HG02759 (cell line): Measurements from ENCODE around the gene INPP5F.
"Not testable (repeated sequence)": the region's sequence is repeated elsewhere in the genome, so short reads cannot be mapped to it uniquely, and the experiment has no call there.

ENCODE experiments used
- ATAC-seq: cut with Tn5 transposase; IDR thresholded peaks from one replicate; pipeline ENCODE4 v1.9.1; 2021; ENCODE audit warnings: mild to moderate bottlenecking, moderate library complexity; ENCODE audit not compliant: unreplicated experiment

Gene INPP5F

DNA sequence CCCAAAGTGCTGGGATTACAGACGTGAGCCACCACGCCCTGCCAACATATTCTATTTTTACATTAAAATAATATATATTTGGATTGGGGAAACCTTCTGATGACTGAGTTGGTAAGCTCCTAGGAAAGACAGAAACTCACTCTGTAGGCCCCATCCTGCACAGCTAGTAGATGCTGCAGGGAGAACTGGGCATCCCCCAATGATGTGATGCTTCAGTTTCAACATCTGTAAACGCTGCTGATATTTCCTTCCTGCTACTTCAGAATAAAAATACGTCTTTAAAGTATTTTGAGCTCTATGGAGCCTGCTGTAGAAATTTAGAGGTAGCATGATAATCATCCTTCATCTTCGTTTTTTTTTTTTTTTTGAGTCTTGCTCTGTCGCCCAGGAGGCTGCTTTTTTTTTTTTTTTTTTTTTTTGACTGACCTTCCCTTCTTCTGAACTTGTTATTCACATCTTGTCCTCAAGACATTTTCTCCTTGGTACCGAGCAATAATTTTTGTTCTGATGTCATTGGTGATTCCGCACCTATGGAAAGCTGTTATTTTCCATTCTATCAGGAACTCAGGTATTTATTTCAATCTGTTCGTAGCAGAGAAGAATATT is 21.8 kb upstream of the INPP5F start:
- no peak for ATAC-seq

DNA sequence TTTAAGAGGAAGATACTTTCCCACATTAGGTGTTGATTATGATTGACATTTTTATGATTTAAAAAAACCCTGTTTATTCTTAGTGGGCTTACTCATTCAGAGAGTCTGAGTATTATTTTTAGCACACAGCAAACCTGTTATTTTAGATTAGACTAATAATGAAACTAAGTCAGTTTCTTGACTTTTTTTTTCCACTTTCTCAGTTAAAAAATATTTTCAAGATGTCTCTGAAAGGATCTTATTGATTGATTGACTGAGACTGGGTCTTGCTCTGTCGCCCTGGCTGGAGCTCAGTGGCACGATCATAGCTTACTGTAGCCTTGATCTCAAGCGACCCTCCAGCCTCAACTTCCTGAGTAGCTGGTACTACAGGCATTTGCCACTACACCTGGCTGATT is 20.4 kb upstream of the INPP5F start:
- ATAC-seq, result peak; percentile 51

DNA sequence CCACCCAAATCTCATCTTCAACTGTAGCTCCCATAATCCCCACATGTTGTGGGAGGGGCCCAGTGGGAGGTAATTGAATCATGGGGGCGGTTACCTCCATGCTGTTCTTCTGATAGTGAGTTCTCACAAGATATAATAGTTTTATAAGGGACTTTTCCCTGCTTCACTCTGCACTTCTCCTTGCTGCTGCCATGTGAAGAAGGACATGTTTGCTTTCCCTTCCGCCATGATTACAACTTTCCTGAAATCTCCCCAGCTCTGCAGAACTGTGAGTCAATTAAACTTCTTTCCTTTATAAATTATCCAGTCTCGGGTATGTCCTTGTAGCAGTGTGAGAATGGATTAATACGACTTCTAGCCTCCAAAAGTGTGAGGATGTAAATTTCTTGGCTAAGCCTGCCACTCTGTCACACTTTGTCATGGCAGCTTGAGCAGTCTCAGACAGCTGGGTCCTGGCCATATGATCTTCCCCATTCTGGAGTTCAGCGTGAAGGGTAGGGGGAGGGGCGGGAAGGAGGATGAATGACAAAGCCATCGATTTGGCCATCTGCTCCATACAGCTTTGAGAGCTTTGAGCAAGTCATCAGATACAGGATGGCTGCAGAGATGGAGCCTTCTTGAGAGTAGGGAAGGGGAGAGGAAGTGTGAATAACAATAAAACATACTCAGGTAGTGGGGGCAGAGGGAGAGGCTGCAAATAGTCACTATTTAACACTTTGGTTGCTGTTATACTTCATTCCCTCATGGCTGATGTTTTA is 19.1 kb upstream of the INPP5F start:
- no peak for ATAC-seq

DNA sequence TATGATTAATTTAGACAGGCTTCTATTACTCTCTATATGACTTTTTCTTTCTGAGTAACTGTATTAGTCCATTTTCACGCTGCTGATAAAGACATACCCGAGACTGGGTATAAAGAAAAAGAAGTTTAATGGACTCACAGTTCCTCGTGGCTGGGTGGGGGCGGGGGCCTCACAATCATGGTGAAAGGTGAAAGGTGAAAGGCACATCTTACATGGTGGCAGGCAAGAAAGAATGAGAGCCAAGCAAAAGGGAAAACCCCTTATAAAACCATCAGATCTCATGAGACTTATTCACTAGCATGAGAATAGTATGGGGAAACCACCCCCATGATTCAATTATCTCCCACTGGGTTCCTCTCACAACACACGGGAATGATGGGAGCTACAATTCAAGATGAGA is 18.5 kb upstream of the INPP5F start:
- not testable (repeated sequence) for ATAC-seq

DNA sequence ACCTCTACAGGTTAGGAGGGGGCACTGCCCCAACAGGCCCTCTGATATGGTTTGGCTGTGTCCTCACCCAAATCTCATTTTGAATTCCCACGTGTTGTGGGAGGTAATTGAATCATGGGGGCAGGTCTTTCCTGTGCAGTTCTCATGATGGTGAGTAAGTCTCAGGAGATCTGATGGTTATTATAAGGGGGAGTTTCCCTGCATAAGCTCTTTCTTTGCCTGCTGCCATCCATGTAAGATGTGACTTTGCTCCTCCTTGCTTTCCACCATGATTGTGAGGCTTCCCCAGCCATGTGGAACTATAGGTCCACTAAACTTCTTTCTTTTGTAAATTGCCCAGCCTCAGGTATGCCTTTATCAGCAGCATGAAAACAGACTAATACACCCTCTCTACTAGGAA is 14.9 kb upstream of the INPP5F start:
- not testable (repeated sequence) for ATAC-seq

DNA sequence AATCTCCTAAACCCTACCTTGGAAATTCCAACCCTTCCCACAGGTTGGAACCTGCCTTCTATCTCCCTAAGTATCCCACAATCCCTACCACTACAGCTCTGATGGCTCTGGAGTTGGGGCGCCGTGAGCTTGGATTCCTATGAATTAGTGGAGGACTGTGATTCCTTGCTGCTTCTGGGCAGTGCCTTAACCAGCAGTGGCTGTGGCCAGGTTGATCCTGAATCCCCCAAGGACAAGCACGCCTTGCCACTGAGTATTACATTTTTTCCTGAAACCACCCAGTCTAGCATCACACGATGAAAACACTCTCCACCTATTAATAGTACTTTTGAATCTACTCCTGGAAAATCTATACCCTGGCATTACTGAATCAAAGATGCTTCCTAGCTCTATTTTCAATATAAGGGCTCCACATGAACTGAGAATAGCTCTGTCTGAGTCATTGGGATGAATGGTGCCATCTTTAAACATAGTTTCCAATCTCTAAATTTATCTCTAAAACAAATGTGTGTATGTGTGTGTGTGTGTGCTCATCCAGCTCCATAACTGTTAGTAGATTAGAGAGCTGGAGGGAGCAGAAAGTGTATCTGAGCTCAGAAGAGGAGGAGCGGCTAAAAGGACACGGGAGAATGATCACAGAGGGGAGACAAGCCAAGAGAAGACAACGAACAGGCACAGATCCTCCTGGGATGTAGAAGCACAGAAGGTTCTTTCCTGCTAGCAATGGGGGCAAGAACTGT is 11.9 kb upstream of the INPP5F start:
- no peak for ATAC-seq

DNA sequence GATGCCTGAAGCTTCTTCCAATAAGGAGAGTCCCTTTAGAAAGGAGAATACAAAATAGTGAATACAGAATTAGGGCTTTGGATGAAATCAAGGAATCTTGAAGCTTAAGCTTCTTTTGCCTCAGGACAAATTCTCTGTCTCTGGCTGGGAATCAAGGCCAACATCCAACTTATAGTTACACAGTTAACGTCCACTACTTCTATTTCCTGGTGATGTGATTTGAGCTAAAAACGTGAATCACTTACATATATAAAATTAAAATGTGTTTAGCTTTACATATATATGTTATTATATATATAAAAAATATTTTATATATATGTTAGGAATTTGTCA is 11.4 kb upstream of the INPP5F start:
- ATAC-seq, result no peak

DNA sequence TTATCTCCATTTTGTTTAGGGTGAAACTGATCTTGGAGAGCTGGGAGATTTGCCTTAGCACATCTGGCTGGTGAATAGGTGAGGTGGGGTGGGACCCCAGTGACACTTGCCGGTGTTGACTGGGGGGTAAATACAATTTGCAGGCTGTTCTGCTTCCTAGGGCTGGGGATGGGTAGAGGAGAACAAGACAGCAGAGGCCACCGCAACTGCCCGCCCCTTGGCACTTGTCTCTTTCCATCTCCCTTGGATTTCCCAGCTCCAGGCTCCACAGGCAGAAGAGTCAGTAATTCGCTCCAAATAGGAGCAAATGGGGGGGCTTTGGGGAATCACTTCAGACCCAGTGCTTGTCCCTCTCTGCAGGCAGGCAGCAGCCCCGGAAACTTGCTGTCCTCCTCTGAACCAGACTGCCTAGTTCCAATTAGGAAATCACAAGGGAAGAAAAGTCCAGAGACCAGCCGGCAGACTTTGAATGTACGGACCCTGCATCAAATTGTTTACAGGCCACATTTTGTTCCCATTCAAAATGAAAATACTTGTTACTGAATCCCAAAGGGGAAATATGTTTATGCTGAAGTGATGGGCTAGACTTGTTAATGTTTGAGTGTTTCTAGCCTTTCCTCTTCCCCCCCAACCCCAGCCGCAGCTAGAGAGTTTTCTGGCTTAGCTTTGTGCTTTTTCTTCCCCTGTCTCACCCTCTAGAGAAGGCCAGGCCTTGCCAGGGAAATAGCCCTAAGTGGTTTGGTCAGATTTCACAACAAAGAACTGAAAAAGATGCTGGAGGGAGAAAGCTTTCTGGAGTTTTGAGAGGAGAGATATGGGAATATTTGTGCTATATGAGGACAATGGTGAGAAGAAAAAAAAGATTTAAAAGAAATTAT is 10.0 kb upstream of the INPP5F start:
- ATAC-seq, result no peak

DNA sequence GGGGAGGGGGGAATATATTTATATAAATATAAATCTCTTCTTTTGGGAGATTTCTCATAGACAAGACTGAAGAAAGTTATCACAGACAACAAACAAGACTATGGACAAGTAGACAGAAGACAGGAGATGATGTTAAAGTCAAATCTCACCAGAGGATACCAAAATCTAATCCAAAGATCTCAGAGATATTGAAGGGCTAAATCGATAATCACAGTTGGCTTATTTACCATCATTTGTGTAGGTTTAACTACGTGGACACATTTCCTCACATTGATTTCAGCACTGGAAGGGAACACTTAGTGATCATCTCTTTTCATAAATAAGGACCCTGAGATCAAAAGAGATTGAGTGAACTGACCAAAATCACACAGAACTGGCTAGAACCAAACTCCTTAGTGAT is 2.7 kb upstream of the INPP5F start:
- no peak for ATAC-seq

DNA sequence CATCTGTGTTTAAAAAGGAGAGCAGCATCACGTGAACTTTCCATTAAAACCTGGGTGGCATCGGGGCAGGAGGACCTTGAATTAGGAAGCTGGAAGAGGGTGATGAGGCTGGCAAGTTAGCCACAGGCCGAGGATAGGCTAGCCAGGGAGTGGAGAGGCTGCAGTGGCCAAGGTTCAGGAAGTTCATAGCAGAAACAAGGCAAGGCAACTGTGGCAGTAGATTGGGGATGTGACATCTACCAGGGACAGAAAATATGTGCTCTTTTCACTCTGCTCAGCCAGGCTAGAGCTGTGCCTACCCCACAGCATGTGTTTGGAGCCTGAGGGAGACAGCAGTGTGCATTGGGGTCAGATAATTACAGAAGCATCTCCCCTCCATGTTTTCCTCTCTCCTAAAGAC is 2.2 kb upstream of the INPP5F start:
- ATAC-seq, result no peak

DNA sequence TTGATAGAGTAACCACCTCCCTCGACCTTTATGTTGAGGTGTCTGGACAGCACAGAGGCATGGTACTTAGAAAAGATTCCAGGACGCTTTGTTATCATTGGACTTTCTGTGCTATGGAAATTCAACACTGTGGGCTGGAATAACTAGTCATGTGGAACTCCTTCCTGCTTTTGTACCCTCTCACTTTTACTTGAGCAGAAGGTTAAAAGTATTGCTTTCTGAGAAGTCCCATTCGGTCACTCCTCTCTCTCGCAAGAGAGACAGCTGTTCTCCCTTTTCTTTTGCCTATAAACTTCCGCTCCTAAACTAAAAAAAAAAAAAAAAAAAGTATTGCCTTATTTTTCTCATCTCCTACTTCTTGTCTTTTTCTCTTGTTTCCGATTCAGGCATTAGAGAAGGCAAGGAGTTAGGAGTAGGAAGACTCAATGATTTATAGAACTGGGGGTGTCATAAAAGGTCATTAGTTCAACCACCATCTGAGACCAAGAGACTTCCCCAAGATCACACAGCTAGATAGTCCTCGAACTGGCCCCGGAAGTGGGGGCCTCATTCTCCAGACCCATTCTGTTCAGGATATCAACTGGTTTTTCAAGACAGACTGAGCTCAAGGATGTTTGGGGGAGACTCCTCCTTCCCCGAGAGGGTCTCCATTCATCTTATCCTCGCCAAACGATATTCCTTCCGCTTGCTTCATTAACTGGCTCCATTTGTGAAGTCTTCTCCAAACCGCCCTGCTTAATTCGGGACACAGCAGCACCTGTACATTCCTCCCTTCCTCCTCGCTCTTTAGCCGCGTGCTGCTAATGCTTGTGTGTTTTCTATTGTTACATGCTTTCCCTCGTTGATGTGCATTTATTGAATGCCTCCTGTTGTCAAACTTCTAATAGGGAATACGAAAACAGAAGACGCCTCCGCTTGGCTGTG is 995 bp upstream of the INPP5F start:
- ATAC-seq, result peak; percentile 1

DNA sequence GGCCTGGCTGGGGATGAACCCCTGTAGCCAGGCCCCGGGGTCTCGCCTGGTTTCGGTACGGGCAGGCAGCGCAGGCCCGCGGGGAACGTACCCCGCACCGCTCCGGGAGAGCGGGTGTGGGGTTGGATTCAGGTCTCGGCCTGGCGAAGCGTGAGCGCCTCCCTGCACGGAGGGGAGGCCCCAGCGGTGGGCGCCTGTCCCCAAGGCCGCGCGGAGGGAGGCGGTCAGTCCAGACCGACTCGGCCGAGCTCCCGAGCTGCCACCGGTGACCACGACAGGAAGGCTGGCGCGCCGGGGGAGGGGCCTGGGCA is 378 bp upstream of the INPP5F start:
- ATAC-seq, result no peak

DNA sequence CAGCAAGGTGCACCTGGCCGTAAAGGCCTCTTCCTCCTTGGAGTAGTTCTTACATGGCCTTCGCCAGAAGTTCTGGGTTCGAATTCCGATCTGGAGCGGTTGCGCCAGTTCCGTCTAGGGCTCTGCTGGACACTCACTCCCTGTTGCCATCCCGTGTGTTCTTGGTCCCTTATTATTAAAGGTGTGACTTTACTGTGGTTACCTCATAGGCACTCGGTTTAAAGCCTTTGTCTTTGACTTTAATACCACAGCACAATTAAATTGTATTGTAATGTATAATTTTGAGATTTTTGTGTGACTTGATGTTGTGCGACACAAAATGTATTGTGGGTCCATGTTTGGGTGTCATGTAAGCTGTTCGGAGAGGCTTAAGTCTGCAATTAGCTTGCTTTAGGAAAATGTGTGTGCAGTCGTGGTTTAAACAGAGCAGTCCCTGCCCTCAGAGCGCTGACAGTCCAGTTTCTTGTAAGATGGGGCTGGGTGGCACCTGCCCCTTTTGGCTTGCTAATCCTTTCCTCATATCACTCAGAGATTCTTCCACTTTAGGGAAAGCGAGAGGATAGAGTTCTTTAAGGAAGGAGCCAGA is 919 bp downstream of the INPP5F start:
- ATAC-seq, result no peak

DNA sequence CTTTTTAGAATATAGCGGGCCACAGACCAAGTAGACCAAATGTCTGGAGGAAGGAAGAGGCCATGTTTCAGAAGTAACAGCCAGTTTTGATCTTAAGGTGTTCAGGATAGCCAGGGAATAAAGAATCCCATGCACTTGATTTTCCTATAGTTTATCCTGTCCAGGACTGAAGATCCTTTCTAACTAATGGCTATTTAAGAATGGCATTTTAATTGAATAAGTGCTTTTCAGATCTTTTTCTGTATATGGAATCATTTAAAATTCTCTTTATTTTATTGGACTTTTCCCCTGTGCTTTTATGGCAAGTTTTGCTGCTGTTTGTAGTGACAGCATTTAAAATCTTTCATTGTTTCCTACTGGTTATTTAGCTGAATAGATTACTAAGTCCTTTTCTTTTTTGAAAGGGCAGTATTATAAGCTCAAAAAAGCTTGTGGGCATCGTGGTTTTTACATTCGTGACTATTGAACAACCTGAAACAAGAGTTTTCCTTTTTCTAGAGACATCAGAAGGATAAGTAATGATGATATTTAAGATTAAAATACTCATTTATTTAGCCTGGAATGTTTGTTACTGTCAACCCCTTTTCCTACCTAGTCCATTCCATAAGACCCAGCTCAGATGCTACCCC is 2.4 kb downstream of the INPP5F start:
- ATAC-seq, result no peak

DNA sequence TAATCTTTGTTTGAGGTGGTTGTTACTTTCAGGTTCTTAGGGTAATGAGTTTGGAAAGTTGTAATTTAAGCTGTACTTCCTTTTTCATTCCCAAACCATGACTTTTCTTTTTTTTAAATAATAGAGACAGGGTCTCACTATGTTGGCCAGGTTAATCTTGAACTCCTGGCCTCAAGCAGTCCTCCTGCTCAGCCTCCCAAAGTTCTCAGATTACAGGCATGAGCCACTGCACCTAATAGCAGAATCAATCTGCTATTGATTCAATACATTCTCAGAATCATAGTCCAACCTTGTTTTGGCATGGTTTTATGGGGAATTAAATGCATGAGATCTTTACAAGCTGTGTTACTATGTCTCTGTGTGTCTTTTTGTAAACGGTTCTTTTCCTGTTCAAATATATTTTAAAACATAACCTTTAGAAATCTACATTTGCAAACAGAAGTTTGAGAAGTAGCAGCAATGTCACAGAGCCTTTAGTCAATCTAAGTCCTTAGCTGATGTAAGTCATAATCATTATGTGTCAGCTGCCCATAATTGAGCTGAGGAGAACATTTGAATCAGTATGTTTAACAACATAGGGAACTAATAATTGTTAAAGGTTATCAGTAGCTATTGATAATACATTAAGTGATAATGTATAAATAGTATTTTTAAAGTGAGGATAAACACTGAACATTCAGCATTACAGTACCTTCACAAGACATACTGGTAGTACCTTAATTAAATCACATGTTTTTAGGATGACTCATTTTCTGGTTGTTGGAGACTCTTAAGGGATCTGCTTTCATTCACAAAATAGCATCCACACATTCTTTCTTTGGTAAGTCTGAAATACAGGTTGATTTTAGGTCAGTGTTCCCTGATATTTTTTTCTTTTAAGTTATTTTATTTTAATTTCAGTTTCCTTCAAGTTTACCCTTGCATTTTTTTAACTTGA is 8.8 kb downstream of the INPP5F start:
- no peak for ATAC-seq

DNA sequence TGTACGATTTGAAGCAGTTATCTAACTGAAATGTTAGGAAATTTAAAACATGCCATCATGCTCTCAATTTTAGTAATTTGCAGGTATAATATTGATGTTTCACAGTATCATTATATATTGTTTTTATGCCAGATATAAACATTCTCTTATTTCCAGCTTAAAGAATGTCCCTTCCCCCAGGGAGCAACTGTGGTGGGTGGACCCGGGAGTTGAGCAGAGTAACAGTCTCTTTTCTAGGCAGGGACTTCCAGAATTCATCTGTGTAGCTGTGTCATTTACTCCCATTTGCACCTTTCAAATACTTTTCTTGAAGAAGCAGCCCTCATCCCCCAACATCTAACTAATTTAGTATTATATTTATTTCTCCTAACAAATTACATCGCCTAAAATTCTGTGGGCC is 9.6 kb downstream of the INPP5F start:
- ATAC-seq, result no peak

DNA sequence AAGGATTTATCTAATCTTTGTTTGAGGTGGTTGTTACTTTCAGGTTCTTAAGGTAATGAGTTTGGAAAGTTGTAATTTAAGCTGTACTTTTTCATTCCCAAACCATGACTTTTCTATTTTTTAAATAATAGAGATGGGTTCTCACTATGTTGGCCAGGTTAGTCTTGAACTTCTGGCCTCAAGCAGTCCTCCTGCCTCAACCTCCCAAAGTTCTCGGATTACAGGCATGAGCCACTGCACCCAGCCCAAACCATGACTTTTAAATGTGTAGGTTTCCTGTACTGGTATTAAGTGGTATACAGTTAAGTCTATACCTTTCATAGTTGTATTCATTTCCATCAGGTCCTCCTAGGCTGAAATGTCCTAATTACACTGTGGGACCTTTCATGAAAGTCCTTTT is 10.4 kb downstream of the INPP5F start:
- no peak for ATAC-seq

DNA sequence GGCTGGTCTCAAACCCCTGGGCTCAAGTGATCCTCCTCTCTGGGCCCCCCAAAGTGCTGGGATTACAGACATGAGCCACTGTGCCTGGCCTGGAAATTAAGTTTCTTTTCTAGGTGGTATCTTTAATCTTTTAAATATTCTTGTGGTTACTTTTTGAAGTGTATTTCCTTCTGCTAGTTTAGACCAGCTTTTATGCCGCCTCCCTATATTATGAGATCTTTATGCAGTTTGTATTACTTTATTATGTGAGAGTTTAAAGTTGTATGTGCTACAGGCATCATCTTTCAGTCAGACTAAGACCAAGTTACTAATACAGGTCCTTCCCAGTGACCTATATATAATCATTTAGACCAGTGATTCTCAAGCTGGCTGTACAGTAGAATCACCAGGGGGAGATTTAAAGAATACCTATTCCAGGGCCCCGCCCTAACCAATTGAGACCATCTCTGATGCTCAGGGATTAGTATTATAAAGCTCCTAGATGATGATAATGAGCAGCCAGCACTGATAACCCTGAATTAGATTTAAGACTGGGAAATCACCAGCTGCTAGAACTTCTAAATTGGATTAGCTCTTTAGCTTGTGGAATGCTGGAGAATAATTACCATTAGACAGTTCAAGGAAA is 11.3 kb downstream of the INPP5F start:
- no peak for ATAC-seq
